Measurements from ENCODE around the gene XPNPEP2.
A peak's percentile ranks its signal among the peaks of the same experiment; 100 is the strongest.

XPNPEP2 gene

GRCh38 chrX:129781134-129781672 is 42.4 kb downstream of the XPNPEP2 start:
- DNase-seq, result no peak

GRCh38 chrX:129781680-129782495 is 43.1 kb downstream of the XPNPEP2 start:
- DNase-seq, result no peak

- no peak for DNase-seq
Measured at GRCh38 chrX:129782706-129783105, 43.9 kb downstream of the XPNPEP2 start.

DNA sequence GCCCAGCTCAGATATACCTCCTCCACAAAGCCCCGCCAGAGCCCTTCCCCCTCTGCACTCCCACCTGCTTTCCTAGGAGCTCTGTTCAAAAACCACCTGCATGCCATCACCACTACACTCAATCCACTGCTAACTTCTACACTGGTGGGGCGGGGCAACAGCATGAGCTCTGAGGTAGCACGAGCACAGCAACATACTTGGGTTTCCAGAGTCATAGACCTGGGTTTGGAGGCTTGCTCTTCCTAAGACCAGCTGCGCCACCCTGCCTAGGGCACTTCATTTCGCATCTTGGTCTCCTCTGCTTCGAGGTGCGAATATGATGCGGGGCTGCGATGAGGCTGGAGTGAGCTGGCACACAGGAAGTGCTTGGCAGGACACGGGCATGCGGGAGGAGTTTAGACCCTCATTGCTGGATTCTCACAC is 44.5 kb downstream of the XPNPEP2 start:
- DNase-seq, result no peak

DNA sequence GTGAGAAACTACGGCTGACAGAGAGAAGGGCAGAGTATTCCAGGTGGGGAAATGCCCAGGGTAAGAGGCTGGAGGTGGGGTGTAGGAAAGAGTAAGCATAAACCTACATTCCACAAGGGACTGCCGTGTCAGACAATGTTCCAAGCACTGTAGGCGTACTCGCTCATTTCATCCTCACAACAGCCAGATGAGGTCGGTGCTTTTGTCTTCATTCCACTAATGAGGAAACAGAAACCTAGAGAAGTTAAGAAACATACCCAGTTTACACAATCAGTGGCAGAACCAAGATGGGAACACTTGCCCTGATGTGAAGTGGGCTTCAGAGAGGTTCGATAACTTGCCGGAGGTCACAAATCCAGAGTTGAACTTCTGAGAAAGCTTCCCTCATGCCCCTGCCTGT is 45.6 kb downstream of the XPNPEP2 start:
- DNase-seq, result no peak

DNA sequence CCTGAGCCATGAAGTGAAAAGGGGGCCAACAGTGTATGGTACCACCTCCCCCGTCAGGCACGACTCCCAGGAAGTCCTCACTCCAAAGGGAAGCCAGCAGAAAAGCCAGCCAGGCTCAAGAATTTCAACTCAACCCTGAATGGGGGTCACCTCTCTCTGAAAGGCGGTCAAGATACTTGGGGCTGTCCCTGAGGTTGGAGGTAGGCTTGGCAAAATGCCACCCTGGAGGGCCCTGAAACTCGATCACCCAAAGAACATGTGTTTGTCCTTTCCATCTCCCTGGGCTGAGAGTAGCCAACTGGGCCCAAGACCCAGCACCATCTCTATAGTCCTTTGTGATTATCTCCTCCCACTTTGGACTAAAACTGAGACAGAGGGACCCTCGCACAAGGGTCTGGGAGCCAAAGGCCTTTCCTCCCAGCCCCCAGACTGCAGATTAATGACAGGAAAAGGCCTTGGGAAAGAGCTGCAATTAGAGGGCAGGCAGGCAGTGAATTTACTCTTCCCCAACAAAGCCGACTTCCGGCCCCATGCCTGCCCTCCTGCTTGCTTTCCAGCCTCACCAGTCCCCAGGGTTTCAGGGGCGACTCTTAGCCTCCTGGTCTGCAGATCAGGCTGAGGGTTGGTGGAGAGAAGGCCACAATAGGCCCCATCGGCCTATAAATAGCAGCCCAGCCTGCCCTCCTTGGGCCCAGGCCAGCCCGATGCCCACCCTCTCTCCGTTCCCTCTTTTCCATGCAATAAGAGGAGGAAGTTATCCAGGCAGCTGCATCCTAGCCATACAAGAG is 46.6 kb downstream of the XPNPEP2 start:
- DNase-seq, result no peak

DNA sequence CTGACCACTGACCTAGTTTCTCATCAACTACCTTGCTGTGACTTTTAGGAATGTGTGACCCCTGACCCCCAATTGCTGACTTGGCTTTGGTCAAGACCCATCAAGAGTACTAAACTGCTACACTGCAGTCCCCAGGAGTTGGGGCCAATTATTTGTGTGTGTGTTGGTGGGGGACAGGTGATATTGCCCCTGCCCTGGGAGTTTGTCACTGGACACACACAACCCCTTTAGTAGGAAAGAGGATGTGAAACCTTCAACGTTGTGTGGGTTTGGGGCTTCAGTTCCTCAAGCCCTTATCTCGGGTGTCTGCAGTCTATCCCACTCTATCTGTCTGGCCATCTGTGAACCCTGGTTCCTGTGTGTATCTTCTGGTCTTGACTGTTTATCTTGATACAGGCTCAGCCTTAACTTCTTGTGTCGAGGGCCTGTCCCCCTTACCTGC is 47.5 kb downstream of the XPNPEP2 start:
- DNase-seq, result no peak

DNA sequence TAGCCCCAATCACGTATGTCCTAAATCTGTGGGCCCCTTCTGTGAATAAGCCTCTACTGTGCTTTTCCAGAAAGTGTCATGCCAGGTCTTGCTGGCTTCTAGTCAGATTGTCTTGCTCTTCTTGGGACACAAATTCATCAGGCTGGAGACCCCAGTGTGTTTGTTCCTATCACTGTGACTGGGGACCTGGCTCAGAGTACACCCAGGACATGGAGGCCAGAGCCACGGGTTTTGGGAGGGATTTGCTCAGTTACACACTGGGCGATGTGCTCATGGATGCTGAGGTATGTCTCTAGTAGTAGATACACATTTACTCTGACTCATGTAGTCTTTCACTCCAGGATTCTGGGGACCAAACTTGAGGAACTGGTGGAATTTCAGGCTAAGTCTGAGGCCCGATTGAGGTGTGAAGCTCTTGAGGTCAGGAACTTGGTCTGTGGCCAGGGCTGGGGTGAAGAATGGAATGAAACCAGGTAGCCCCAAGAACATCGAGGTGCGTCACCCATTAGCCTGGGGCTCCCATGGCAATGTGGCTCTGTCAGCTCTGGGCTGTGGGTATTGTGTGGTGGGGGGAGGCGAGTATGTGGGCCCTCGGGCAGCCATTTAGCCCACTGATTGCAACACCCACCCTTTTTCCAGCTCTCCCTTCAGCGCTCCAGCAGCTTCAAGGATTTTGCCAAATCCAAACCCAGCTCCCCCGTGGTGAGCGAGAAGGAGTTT is 48.7 kb downstream of the XPNPEP2 start:
- no peak for DNase-seq

GRCh38 chrX:129788527-129788926 is 49.7 kb downstream of the XPNPEP2 start:
- DNase-seq, result no peak

DNA sequence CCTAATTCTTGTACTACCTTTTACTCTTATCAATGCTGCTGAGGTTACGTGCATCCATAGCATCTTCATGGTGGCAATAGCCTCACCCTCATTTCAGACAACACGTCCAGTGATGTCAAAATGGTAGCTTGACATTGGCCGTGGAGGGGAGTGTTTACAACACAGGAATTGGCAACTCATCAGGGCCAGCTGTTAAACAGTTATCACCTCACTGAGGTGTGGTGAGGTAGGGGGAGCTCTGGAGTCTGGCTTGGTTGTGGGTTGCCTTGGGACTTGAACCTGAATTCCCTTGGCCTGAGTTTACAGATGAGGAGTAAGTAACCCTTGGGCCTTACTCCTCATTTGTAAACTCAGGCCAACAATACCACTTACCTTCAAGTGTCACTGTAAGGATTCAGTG is 51.4 kb downstream of the XPNPEP2 start:
- no peak for DNase-seq

DNA sequence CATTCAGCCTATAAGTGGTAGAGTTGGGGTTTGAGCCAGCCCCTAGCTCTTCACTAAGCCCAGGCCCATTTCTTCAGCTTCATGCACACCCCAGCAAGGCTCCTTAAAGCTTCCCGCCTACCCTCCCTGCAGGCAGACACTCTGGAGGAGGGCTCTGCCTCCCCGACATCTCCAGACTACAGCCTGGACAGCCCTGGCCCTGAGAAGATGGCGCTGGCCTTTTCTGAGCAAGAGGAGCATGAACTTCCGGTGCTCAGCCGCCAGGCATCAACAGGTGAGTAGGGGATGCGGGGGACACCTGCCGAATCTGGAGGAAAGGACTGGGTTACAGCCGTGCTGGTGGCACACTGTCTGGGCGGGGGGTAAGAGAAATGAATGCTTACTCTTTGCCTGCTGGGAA is 52.0 kb downstream of the XPNPEP2 start:
- DNase-seq, result no peak

DNA sequence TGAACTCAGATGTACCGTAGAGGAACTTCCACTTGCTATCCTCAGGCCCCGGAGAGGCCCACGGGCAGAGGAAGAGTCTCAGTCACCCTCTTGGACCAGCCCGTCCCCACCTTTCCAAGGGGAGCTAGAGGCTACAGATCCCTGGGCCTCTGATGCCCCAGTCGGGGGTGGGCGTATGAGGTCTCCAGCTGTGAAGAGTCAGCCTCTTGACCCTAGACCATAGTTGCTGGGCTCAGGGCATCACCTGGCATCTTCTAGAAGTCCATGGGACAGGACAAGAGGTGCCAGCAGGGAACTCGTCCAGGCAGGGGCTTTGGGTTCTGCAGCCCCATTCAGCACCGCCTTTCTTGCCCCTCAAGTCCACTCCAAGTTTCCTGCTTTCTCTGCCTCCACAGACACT is 52.6 kb downstream of the XPNPEP2 start:
- no peak for DNase-seq

- peak; percentile 13 for DNase-seq
Measured at GRCh38 chrX:129791961-129792570, 53.3 kb downstream of the XPNPEP2 start.

- DNase-seq, result no peak
Measured at GRCh38 chrX:129792586-129793291, 54.0 kb downstream of the XPNPEP2 start.

GRCh38 chrX:129793604-129794191 is 54.9 kb downstream of the XPNPEP2 start:
- DNase-seq, result peak; percentile 83

DNA sequence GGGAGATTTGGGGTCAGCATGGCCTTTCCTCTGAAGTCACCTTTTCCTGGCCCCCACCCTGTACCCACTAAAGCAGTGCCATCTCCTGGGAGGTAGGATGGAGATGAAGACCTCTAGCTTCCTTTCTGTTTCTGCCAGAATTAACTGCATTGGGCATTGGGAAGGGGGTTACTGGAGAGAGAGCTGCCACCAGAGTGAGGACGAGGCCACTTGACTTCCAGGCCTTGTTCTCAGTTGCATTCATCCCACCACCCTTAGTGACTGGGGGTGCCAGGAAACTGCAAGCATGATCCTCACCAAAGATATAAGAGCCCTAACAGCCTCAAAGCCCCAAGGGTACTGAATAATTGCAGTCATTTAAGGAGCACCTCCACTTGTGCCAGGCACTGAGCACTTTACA is 56.8 kb downstream of the XPNPEP2 start:
- DNase-seq, result no peak

- no peak for DNase-seq
Measured at GRCh38 chrX:129797251-129797906, 58.6 kb downstream of the XPNPEP2 start.

DNA sequence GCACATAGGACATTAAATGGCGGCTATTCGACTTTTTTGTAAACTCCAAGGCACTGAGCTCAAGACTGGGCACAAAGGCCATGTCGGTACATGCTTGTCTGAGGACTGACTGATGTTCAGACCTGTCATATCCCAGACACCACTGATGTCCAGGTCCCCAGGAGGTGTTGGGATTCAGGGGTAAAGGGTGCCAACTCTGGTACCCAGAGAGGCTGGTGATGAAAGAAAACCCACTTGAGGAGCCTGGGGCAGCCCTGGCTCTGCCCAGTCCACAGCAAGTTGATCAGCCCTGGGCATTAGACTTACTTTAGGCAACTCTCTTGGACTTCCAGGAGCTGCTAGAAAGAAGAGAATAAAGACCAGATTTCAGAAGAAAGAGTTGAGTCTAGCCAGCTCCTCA is 59.7 kb downstream of the XPNPEP2 start:
- no peak for DNase-seq

GRCh38 chrX:129798888-129799287 is 60.1 kb downstream of the XPNPEP2 start:
- DNase-seq, result no peak

DNA sequence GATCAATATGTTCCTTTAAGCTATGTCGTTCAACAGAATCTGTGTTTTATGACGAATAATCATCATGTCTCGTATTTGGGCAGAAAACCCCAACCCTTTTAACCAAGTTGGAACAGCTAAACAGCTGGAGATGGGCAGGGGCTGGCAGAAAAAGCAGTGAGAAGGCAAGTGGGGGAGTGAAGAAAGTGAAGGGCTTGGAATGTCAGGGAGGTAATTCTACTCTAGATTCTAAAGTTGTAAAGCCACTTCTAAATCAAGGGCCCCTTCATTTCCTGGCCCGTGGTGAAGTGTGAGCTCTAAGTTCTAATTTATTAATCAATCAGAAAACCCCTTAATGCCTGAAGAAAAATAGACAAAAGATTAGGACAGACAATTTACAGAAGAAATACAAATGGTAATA is 61.4 kb downstream of the XPNPEP2 start:
- peak; percentile 18 for DNase-seq

DNA sequence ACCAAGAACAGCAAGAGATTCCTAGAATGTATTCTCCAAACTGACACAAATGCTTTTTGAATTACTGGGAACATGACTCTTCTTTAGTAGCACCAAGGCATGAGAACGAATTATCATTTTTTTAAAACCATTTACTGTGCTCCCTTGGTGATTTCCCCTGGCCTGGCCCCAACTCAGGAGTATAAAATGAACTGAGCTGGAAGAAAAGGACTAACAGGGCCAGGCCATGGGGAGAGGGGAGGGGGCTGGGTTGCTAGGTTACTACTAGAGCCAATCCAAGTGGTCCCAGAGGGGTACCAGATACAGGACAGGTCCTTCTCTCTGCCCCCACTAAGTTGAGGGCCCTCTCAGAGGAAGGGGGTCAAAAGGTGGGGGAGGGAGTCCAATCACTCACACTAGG is 64.1 kb downstream of the XPNPEP2 start:
- DNase-seq, result peak; percentile 9
